Testis (tissue), 2 donors: Measurements from ENCODE around the gene NPHP4.

ENCODE experiments used
- POLR2A ChIP-seq: fragments of 450-650 bp; IDR thresholded peaks from one replicate; pipeline ENCODE4 v1.6.1; 2017; ENCODE audit warnings: antibody characterized with exemption, mild to moderate bottlenecking, moderate library complexity
- TF ChIP-seq, protein P1 (sequence below), 3 experiments: fragments of 450-650 bp in 2 of 3; fragments of 200-600 bp in 1 of 3; sonication (generic) in 1 of 3; IDR thresholded peaks; one replicate each; pipeline ENCODE4 v1.5.1; 2016 to 2019; ENCODE audit warnings: antibody characterized with exemption in 3 of 3, mild to moderate bottlenecking in 2 of 3, moderate library complexity in 1 of 3

DNA sequence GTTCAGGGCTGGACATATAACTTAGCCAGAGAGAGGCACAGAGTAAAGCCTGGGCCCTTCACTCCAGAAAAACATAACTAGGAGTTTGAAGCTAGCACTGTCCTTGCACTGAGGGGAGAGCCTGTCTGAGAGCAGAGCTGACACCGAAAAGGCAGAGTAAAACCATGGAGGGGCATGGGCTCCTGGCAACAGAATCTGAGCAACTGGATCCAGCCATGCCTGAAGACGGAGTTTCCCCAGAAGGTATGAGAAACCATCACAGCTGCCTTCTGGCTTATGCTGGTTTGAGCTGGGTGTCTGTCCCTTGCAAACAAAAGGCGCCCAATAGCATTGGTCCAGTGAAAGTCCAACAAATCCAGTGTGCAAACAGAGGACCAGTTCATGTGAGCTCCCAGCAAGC, 137.5 kb downstream of the NPHP4 start:
- TF ChIP-seq, protein P1, sequence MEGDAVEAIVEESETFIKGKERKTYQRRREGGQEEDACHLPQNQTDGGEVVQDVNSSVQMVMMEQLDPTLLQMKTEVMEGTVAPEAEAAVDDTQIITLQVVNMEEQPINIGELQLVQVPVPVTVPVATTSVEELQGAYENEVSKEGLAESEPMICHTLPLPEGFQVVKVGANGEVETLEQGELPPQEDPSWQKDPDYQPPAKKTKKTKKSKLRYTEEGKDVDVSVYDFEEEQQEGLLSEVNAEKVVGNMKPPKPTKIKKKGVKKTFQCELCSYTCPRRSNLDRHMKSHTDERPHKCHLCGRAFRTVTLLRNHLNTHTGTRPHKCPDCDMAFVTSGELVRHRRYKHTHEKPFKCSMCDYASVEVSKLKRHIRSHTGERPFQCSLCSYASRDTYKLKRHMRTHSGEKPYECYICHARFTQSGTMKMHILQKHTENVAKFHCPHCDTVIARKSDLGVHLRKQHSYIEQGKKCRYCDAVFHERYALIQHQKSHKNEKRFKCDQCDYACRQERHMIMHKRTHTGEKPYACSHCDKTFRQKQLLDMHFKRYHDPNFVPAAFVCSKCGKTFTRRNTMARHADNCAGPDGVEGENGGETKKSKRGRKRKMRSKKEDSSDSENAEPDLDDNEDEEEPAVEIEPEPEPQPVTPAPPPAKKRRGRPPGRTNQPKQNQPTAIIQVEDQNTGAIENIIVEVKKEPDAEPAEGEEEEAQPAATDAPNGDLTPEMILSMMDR (IDR thresholded peaks at IDR 0.05), result no peak
- no peak for TF ChIP-seq POLR2A
